HG03558 (cell line): ENCODE data around the gene ULBP3.

Source experiments
- ATAC-seq: cut with Tn5 transposase; IDR thresholded peaks from one replicate; pipeline ENCODE4 v1.9.1; 2021; ENCODE audit warnings: moderate number of reproducible peaks; ENCODE audit not compliant: unreplicated experiment; ENCODE audit errors: extremely low read depth

Gene ULBP3

DNA sequence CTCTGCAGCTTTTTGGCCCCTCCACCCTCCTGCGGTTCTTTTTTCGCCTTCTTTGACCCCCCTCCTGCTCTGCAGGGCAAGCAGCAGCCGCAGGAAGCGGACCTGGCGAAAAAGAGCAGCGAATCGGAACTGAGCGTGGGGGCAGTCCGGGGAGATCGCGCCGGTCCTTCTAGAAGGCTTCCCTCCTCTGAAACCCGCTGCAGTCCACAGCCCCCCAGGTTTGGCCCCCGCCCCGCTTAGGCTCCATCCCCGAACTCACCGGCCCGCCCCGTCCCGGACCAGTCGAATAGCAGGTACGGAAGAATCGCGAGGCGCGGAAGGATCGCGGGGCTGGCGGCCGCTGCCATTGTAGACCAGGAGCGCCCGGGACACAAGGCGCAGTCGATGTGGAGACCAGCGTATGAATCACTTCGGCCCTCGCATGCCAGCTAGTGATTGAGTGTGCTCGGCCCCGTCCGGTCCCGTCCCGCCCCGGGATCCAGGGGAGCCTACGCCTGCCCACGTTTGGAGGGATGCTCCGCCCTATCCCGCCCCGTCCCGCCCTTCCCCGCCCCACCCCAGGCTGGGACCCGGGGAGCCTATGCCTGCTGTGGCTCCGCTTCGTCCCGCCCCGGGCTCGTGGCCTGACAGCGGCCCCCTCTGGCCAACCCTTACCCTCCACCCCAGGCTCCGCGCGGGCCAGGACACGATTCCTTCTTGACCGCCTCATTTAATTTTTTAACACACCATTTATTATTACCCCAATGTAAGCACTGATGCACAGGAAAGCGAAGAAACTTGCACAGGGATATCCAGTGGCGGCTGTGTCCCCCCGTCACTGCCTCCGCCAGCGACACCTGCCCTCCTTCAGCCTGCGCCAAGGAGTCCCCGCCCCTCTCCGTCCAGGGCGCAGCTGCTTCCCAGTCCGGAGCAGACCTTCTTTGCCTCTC lies at the start of gene ULBP3:
Gene ULBP3 (minus strand): TSS at position 402 of the 929 bp plus-strand sequence. CDS start 55 bp downstream, at position 347.
- no peak for ATAC-seq

DNA sequence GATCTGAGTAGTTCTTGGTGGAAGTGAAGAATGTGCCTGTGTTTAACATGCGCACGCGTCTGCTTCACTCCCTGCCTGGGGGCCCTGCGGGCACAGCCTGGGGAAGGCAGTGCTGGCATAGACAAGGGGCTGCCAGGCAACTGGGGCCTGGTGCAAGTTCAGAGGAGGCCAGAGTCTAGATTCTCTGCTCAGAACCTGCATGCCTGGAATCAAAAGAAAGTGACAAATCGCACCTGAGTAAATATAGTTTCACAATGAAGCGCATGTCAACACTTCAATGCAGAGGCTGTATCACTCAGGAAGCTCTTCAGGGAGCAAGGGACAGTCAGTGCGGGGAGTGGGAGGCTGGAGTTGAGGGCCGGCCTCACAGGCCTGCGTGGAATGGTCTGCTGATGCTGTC lies 49.7 kb upstream of the ULBP3 start:
- ATAC-seq = no peak

DNA sequence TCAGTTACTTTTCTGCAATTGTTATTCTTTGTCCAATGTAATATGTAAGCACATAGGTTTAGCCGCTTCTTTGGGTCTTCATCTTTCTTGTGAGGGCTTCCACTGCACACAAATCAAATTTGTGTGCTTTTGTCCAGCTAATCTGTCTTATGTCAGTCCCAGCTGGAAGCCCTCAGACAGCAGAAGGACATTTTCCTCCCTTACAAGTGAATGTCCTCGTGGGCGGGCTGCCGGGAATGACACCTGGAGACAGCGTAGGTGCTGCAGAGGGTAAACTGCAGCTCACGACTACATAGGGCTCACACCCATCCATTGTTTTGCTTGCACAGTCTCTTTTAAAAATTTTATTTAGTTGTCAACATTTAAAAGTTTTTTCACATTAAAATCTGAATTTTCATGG lies 49.3 kb upstream of the ULBP3 start:
- ATAC-seq = no peak

DNA sequence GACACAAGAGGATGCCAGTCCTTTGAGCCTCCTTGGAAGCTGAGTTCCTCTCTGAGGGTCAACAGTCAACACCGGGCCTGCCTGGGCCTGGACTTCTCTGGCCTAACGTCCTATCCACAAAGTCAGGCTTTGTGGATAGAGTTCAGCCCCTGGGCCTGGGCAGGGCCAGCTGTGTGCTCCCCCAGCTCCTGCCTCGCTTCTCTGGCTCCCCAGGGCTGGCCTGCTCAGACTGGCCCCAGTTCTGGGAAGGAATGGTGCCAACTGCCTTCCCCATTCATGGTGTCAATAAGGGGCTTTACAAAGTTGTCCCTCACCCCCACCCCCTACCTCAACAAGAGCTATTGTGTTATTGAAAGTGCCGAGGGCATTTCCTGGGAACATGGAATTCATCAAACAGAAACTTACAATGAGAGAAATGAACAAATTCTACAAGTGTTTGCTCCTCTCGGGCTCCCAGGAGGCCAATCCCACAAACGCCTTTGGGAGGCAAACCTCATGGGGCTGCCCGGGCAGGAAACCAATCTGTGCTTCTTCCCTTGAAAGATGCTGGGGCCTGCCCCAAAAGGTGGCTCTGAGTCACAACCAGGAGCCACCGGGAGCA lies 47.4 kb upstream of the ULBP3 start:
- ATAC-seq = no peak

DNA sequence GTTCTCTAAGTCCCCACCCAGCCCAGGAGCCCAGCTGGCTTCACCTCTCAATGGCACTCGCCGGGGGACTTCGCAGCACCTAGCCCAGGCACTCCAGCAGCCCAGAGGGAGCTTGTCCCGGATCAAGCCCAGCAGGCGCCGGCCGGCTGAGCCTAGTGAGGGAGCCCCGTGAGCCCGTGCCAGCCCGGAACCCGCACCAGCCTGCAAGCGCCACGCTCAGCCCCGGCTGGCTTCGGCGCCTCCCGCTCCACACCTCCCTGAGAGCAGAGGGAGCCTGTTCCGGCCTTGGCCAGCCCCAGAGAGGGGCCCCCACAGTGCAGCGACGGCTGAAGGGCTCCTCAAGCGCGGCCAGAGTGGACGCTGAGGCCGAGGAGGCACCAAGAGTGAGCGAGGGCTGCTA lies 46.8 kb upstream of the ULBP3 start:
- ATAC-seq = no peak

DNA sequence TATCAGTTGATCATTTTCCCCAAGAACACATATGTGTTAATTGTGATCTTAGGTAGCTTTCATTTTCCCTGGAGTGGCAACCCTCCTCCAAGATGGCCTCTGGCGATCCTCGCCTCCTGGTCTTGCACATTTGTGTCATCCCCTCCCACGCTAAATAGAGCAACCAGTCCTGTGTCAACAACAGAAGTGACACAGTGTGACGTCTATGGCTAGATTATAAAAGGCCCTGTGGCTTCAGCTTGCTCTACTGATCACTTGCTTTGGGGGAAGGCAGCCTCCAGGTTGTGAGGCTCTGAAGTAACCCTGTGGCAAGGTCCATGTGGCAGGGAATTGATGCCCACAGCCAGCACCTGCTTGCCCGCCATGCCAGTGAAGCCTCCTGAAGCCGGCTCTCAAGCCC lies 43.3 kb upstream of the ULBP3 start:
- no peak for ATAC-seq

DNA sequence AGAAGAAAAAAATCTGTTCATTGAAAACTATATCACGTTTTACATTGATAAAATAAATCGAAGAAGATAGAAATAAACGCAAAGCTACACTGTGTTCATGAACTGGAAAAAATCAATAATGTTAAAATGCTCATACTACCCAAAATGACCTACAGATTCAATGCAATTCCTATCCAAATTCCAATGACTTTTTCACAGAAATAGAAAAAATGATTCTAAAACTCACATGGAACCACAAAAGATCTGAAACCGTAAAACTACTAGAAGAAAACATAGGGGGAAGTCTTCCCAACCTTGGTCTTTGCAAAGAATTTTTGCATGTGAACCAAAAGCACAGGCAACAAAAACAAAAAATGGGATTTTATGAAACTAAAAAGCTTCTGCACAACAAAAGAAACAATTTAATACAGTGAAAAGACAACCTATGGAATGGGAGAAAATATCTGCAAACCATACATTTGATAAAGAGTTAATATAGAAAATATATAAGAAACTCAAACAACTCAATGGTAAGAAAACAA lies 33.9 kb upstream of the ULBP3 start:
- no peak for ATAC-seq

DNA sequence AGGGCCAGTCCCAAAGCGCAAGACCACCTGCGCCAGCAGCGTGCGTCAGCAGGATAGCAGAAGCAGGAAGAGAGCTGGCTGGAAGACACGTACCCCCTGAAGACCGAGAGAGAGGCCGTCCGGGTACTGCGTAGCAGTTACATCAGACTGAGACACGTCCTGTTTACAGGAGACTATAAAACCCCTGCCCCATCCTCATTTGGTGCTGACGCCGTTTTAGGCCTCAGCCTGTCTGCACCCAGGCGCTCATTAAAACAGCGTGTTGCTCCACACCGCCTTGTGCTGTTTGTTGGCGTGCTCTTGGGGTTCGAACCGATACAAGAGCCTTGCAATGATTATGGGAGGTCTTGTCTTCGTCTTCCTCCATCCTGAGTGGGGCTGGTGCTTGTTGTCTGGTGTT lies 31.8 kb upstream of the ULBP3 start:
- ATAC-seq = no peak

DNA sequence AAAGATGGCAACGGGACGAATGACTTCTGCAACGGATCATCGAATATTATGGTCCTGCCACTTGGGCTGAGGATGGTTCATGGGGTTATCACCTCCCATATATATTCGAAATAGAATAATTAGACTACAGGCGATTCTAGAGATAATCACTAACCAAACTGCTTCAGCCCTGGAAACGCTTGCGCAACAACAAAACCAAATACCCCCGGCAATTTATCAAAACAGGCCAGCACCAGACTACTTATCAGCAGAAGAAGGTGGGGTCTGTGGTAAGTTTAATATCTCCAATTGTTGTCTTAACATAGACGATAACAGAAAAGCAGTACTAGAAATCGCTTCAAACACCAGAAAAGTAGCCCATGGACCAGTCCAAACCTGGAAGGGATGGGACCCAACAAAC lies 31.0 kb upstream of the ULBP3 start:
- no peak for ATAC-seq

DNA sequence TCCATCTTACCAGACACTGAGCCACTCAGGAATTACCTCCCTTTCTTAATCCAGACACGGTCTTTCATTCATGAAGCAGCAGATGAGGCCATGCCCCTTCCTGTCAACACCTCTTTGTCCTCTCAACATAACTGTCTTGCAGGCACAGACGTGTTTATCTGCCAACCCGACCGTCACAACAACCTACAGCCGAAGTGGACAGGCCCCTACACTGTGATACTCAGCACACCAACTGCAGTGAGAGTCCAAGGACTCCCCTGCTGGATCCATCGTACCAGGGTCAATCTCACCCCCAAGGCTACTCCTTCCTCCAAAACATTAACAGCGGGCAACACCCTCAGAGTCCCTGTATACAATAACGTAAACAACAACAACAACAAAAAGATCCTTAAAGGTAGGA lies 30.6 kb upstream of the ULBP3 start:
- no peak for ATAC-seq

DNA sequence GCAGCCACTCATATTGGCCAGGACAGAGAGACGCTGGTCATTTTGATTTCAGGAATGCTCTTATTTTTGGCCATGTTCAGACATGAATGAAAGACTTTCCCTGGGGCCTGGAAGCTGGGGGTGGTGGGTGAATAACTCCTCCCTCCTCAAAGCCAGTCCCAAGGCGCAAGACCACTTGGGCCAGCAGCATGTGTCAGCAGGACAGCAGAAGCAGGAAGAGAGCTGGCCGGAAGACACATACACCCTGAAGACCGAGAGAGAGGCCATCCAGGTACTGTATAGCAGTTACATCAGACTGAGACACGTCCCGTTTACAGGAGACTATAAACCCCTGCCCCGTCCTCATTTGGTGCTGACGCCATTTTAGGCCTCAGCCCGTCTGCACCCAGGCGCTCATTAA lies 29.2 kb upstream of the ULBP3 start:
- no peak for ATAC-seq

DNA sequence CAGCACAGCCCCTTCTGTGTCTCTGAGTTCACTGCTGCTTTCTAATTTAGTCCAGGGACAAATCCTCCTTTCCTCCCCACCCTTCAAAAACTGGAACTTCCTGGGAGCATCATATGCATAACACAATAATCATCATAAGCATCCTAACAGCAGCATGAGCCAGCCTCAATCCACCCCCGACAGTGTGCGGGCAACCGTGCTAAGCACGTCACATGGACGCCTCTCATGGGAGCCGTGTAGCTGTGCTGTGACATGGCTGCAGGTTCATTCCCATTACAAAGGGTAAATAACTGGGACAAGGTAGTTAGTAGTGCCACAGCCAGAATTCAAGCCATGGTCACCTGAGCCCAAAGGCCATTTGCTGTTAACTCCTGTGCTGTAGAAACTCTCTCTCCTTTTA lies 24.5 kb upstream of the ULBP3 start:
- no peak for ATAC-seq

DNA sequence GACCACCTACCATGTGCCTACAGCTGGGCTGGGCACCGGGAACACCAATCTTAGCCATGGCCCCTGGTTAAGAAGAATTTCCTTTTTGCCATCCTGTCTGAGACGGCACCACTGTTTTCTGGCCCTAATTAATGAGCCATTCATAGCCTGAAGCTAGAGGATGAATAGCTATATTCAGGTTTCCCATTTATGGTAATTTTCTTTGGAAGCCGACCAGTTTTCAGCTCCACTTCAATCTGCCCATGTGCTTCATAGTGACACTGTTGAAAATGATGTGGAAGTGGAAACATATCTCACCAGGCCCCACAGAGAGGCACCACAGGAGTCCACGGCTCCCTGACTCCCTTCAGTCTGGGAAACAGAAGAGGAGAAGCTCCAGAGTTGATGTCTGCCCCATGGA lies 22.6 kb upstream of the ULBP3 start:
- ATAC-seq = no peak

DNA sequence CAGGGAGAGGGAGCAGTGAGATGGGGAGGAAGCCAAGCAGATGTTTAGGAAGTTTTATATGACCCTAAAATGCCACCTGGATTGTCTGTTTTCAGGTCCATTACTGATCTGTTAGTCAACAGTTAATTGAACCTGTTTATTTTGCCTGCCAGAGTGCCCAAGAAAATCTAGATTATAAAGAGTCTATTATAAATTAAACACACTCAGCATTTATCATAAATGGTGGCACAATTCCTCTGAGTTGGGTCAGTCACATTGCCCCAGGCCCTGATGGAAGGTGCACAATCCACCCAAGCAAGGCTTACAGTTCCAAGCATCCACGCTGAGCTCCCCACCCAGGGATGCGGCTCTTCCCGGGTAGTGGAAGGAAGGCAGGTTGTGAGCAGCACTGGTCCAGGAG lies 21.4 kb upstream of the ULBP3 start:
- ATAC-seq = no peak

DNA sequence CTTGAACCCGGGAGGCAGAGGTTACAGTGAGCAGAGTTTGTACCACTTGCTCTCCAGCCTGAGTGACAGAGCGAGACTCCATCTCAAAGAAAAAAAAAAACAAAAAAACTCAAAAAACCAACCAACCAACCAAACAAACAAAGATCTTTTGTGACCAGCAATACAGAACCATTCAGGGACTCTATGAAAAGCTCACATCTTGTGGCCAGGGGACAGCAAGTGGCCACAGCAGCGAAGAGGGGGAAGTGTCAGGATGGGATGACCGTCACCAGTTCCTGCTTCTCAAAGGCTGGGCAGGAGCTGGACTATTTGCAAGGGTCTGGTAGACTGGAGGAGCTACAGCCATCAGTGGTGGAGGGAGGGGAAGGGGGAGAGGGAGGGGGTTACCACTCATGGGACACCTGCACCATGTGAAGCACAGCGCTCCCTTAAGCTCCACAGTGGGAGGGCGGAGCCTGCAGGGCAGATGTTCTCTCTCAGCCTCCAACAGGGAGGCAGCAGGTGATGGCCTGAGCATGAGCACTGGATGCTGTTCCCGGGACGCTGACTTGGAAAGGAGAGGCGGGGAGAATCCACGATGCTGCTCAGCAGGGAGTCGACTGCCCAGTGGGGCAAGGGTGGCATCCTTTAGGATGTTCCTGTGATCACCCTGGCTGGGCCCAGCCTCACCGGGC lies 19.7 kb upstream of the ULBP3 start:
- ATAC-seq = no peak

DNA sequence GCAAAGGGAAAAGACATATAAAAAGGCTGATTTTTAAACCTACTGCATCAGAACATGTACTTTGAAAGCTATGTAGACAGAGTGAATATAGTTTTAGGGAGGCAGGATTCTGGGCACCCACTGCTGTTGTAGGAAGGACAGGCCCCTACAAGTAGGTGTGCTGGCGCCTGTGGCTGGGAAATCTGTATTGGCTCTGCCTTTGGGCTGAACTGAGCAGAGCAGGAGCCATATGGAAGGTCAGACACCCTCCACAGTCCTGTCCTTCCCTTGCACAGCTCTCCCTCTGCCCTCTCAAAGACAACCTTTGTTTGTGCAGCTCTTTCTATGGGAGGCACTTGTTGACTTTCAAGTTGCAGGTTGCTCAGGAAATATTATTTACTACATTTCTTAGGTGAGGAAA lies 18.4 kb upstream of the ULBP3 start:
- ATAC-seq = no peak

DNA sequence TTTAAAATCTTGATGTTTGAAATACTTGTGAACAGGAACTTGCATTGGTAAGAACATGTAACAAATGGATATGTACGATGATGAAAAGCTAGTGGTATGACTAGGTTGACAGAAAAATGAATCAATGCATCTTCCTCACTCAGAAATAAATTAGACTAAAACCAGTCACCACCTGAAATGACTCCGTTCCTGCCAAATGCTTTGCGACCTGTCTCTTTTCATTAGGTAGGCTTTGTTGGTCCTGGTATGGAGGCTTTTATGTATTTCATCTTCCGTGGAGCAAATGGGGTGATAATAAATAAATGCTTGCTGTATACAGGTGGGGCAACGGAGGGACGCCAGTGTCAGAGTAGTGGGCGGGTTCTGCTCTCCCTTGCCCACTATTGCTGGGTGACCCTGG lies 17.1 kb upstream of the ULBP3 start:
- no peak for ATAC-seq

DNA sequence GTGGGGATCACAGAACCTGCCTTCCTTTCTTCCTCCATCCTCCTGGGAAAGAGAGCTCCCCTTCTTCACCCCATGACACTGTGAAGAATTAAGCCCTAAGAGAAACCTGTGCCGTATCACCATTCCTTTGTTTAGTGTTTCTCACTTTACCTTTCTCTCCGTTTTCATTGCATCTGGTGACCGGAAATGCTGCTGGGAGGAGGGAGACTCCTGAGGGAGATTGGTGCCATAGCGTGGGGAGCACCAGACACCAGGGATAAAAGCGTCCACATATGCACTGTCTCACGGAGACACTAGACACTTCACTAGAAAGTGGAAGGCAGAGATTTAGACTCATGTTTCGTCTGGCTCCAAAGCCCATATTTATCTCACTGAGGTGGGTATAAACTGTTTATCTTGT lies 15.5 kb upstream of the ULBP3 start:
- no peak for ATAC-seq

DNA sequence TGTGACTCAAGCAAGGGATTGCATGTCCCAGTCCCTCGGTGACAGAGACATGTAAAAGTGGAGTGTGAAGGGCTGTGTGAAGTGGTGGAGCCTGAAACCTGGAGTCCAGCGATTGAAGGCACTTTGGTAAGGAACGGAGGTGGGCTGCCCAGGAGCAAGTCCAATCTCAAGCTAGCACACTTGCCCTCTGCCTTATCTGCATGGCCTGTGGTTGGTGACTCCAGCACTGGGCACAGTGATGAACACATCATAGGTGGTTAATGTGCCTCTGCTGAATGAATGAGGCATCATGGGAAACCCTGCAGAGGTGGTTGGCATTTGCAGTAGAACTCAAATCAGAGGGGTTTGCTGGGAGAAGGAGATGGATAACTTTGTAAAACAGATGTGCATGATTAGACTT lies 14.9 kb upstream of the ULBP3 start:
- ATAC-seq = no peak

DNA sequence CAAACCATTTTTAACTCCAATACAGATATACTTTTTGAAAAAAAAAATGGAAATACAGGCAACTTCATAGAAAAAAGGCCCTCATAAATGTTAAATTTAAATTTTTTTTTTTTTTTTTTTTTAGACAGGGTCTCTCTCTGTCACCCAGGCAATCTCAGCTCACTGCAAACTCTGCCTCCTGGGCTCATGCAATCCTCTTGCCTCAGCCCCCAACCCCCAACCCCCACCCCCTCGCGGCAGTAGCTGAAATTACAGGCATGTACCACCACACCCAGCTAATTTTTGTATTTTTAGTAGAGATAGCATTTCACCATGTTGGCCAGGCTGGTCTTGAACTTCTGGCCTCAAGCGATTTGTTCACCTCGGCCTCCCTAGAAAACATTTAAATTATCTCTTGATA lies 12.8 kb upstream of the ULBP3 start:
- ATAC-seq = no peak

DNA sequence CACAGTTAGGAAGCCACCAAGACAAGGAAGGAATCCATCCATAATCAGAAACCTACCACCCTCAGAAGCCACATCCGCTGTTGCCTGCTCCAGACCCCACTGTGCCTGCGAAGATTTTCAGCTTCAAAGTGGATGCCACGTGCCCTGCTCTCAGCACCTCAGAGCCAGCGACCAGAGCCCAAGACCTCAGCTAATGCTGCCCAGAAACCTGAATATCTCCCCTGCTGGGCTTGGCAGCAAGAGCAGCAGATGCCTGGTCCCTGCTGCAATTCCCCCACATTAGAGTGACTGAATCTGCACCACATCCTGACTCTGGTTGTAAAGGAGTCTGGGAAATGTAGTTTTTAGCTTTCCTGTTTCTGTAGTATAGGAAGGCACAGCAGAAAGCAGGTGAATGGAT lies 10.7 kb upstream of the ULBP3 start:
- no peak for ATAC-seq
